Cerebellar nuclear complex (tissue), 1 donor: ENCODE results near the gene MRPS35.

Source experiments
- DNase-seq, 2 experiments: peaks; one replicate each; lab custom pipeline; 2025; lab: John Stamatoyannopoulos, UW

The MRPS35 gene

GRCh38 chr12:27710592-27711316 lies at the start of gene MRPS35:
TSS of gene MRPS35 (plus strand) at chr12:27710832. CDS start at chr12:27710844, 12 bp downstream.
- DNase-seq, result peak in 1 of 2 experiments; percentile 58

DNA sequence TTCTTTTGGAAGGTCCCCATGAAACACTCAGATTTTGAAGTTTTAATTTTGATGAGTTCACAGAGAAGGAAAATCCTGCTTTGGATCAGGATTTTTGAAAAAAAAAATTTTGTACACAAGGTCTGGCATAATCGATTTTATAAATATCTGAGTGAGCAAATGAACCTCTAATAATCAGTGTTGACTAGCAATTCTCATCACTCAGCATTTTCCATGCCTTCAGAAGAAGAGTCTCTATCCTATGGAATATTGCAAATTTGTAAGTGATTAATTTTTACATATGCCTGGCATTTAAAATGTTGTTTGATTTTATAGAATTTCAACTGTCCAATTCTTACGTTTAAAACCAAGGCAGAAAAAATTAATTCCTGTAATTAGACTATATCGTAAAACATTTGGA lies 44.9 kb upstream of the MRPS35 start:
- no peak for DNase-seq

DNA sequence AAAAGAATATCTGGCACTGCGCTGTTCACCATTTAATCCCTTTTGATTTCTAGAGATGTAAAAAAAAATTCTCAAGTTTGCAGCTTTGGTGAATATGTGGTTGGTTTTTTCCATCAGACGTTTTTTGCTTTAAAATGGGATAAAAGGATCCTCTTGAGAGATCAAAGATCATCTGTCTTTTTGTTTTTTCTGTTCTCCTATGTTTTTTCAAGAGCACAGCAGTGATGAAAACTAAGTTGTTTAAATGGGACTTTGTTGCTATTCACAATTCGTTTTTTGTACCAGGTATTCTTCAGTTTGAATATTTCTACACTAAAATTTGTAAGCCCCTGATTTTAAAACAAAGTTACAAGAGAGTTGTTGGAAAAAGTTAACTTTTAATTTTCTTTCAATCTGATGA lies 44.1 kb upstream of the MRPS35 start:
- no peak for DNase-seq

GRCh38 chr12:27667540-27667939 lies 43.1 kb upstream of the MRPS35 start:
- no peak for DNase-seq

DNA sequence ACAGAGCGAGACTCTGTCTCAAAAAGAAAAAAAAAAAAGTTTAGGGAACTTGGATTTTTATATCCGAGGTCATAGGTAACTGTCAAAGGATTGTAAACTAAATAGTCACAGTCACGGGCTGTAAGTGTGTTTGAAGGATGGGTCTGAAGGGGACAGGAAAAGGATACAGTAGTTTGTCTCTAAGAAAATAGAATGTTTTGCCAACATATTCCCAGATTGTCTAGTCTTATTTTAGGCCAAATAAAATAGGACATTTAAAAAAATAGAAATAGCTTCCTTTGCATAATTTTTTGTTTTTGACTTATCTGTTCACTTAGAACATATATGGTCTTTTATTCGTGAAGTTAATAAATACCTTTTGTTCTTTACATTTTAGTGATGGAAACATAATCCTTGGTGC lies 38.6 kb upstream of the MRPS35 start:
- no peak for DNase-seq

DNA sequence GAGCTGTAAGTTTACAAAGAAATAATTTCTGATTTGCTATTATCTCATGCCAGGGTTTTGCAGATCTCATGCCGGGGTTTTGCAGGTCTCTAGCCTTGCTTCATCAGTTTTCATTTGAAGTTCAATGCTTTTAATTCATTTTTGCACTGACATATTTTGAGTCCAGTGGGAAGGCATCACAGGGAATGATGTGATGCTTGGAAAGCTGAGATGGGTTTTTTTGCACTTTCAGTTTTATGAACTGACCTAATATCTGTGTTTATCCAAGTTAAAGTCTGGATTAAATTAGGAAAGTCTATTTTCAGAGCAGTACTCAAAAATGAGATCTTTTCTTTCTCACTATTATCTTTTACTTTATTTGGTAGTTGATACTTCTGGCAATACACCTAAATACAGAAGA lies 38.0 kb upstream of the MRPS35 start:
- no peak for DNase-seq

DNA sequence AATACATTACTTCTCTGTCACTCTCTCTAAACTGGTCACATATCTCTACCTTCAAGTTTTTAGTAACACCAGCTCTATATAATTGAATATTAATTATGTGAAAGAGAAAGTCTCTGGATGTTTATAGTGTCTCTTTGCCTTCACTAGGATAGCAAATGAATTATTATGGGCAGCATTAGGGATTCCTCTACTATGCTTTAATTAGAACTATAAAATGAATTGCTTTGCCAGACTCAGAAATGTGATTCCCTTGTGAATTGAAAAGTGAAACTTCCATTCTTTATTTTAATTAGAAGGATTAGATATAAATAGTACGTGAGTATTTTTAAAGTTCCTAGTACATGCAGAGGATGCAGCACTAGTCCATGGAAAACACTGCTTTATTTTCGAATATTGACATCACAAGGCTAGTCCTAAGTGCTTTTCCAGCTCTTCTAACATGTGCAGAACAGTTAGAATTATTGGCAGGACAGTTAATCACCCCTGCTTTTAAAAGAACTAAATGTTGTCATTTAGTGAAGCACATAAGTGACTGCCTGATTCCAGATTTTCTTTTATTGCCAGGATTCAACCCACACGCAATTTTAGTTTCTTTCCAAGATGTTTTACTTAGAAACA lies 37.4 kb upstream of the MRPS35 start:
- no peak for DNase-seq

- DNase-seq, result no peak
Observed at GRCh38 chr12:27674989-27675388, 35.6 kb upstream of the MRPS35 start.

GRCh38 chr12:27680619-27681018 lies 30.0 kb upstream of the MRPS35 start:
- DNase-seq, result no peak

- DNase-seq, result no peak
Observed at GRCh38 chr12:27682534-27682933, 28.1 kb upstream of the MRPS35 start.

DNA sequence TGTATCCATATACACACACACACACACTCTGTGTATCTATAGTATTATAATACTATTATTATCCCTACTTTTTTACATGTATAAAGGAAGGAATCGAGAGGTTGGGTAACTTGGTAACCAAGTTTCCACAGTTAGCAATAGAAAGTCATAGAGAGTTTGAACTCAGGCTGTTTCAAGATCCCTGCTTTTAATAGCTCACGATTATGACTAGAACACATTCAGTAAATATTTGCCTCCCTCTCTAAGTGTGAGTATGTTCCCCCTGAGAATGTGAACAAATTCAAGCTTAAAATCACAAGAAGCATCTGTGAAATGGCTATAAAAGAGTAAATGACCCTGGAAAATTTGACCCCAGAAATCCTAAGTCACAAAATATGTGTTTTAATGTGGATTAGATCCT lies 25.4 kb upstream of the MRPS35 start:
- DNase-seq, result no peak

- DNase-seq, result no peak
Observed at GRCh38 chr12:27686147-27686546, 24.5 kb upstream of the MRPS35 start.

DNA sequence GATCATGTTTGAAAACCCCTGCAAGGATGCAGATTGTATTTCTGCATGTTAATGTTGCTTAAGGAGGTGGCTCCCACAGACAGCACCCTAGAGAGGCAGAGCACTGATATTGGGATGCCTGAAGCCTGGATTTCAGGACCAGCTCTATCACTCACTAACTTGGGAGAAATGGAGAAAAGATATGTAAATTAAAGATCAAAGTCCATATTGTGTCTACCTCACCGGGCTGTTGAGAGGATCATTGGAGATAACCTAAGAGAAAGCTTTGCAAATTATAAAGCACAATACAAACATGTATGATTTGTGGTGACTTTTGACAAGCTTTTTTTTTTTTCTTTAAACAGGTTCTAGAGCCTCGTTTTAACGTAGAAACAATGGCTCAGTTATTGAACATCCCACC lies 22.0 kb upstream of the MRPS35 start:
- no peak for DNase-seq

GRCh38 chr12:27689558-27690180 lies 21.0 kb upstream of the MRPS35 start:
- DNase-seq, result no peak

GRCh38 chr12:27693403-27693802 lies 17.2 kb upstream of the MRPS35 start:
- no peak for DNase-seq

DNA sequence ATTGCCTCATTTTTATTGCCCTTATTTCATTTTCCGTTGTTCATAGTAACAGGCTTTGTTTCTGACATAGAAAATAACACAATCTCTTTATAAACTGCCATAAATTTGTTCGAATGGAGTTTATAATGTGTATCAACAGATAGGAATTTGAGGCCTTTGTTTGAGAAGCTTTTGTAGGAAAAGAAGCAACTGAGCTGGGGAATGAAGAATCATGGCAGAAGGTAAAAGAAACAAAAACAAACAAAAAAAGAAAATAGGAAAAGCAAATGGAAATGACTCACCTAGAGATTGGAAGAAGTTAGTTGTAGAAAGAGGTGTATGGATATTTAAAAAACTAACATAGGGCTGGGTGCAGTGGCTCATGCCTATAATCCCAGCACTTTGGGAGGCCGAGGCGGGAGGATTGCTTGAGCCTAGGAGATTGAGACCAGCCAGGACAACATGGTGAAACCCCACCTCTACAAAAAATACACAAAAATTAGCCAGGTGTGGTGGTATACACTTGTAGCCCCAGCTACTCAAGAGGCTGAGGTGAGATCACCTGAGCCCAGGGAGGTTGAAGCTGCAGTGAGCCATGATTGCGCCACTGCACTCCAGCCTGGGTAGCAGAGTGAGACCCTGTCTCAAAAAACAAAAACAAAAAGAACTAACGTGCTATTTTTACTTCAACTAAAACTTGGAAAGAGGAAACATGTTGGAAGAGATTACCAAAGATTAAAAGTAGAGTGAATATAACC lies 14.9 kb upstream of the MRPS35 start:
- DNase-seq, result no peak

GRCh38 chr12:27696293-27696652 lies 14.4 kb upstream of the MRPS35 start, which contains the start of gene REP15:
TSS of gene REP15 (plus strand) at chr12:27696447. CDS start at chr12:27696563, 116 bp downstream.
- DNase-seq, result no peak

DNA sequence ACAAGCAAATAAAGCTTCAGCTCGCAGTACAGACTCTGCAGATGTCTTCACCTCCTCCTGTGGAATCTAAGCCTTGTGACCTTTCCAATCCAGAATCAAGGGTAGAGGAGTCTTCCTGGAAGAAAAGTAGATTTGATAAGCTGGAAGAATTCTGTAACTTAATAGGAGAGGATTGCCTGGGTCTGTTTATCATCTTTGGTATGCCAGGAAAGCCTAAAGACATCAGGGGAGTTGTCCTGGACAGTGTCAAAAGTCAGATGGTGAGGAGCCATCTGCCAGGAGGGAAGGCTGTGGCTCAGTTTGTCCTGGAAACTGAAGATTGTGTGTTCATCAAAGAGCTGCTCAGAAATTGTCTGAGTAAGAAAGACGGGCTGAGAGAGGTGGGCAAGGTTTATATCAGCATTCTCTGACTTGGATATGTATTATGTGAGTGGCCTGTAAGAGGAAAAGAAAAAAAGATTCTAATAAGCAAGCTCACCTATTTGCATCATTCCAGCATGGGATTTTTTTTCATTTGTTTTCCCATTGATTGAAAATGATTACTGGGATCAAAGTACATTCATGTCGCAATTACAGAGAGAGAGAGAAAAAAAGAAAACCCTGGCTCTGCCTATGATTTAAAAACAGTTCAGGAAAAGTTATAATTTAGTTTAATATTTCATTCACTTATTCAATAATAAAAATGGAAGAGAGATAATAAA lies 13.6 kb upstream of the MRPS35 start:
- DNase-seq, result no peak

DNA sequence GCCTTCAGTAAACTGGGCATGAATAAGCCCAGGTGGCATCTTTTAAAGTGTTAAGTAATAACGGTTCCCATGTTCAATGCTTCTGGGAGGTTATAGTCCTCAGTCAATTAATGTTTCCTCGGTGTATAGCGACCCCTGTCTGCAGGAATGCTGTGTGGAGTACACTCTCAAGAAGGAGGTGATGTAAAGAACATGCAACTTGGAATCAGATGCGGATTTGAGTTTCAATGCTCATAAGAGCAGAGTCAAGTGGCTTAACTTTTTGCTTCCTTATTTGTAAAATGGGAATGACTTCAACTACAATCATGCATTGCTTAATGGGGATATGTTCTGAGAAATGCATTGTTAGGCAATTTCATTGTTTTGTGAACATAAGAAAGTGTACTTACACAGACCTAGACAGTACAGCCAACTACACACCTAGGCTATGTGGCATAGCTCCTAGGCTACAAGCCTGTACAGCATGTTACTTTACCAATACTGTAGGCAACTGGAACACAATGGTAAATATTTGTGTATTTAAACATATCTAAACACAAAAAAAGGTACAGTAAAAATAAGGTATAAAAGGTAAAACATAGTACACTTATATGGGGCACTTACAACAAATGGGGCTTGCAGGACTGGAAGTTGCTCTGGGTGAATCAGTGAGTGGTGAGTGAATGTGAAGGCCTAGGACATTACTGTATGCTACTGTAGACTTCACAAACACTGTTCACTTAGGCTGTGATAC lies 6.7 kb upstream of the MRPS35 start:
- no peak for DNase-seq

- no peak for DNase-seq
Observed at GRCh38 chr12:27705263-27705662, 5.4 kb upstream of the MRPS35 start.

GRCh38 chr12:27707216-27707615 lies 3.4 kb upstream of the MRPS35 start:
- DNase-seq, result no peak
